HL-60/S4 (cell line): ENCODE results near the gene PTPRH.
"Not testable (repeated sequence)": the region's sequence is repeated elsewhere in the genome, so short reads cannot be mapped to it uniquely, and the experiment has no call there.

Experiments
- in situ Hi-C: fragments of 300-500 bp; cut with MboI; formaldehyde crosslinking; loops from 2 replicates; pipeline ENCODE4 v1.14.3; 2022; ENCODE audit warnings: low sequenced_read_pairs

Gene PTPRH

GRCh38 chr19:55226273-55226672 lies 17.0 kb upstream of the PTPRH start:
- in situ Hi-C loops: no loop called here

DNA sequence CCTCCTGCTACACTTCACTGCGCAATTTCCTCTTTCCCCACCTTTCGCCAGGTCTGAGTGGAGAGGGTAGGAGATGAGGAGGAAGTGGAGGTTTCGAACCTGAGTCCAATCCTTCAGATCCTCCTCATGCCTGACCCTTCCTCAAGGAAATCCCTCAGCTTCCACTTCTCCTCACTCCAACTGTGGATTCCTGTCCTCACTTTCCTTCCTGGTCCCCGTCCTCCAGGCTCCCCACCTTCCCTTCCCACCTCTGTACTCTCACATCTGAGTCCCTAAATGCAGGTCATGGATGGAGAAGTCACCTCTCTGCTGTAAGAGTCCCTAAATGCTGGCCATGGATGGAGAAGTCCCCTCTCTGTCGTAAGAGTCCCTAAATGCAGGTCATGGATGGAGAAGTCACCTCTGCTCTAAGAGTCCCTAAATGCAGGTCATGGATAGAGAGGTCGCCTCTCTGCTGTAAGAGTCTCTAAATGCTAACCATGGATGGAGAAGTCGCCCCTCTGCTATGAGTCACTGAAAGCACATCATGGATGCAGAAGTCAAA lies 16.2 kb upstream of the PTPRH start:
- in situ Hi-C loops: no loop called here

GRCh38 chr19:55224679-55225414 lies 15.5 kb upstream of the PTPRH start:
- in situ Hi-C loops: not testable (repeated sequence)

- in situ Hi-C loops: no loop called here
Observed at GRCh38 chr19:55224038-55224665, 14.9 kb upstream of the PTPRH start.

GRCh38 chr19:55223291-55224037 lies 14.2 kb upstream of the PTPRH start:
- in situ Hi-C loops: no loop called here

- in situ Hi-C loops: no loop called here
Observed at GRCh38 chr19:55220525-55220924, 11.2 kb upstream of the PTPRH start.

DNA sequence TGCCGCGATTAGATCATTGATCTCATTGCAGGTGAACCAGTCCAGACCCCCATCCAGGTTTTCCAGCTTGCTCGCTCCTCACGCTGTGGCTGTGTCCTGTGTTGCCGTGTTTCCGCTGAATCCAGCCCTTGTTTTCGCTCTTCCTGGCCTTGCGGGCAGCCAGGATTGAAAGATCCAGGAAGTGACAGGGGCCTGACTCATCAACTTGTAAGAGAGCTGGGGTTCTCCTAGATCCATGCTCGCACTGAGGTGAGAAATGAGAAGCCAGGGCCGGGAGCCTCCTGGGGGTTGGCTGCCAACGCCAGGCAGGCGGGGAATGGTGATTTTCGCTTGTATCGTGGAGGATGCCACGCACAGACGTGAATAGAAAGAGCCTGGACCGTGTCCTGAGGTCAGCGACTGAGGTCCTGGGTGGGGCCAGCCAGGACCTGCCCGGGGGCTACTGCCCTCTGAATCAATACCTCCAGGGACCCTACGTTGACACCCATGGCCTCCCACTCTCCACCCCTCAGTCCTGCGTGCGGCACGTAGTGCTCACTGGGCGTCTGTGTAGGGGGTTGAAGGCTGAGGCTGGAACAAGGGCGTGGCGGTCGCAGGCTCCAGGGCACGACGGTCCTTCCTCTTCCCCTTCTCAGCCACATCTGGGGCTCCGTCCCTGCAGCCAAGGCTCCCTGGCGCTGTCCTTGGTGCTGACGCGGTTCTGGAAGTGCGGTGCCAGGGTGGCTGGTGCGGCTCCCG lies 7.3 kb upstream of the PTPRH start:
- in situ Hi-C loops: loop anchor here (10.0 kb wide), 1 partner anchor 198 kb away; no protein-coding TSS in a partner anchor

- in situ Hi-C loops: loop anchor here (10.0 kb wide), 1 partner anchor 201 kb away; no protein-coding TSS in a partner anchor
Observed at GRCh38 chr19:55213547-55213946, 4.2 kb upstream of the PTPRH start.

DNA sequence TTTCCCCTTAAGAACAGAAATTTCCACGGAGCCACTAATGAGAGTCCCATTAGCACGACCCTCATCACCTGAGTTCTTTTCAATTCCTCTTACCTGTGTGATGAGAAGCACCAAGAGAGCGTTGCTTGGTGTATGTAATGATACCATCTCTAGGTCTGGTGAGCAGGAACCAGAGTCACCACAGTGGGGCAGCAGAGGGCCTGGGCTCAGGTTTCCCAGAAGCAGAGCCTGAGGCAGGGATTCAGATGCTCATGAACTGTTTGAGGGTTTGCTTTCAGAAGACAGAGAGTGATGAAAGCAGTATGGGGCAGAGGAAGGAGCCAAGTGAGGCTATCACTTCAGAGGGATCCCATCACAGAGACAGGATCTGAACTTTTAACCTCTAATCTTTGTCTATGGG lies 3.1 kb upstream of the PTPRH start:
- in situ Hi-C loops: loop anchor here (10.0 kb wide), 1 partner anchor 202 kb away; no protein-coding TSS in a partner anchor

GRCh38 chr19:55209693-55210472 lies 582 bp upstream of the PTPRH start:
- in situ Hi-C loops: loop anchor here (10.0 kb wide), 1 partner anchor 205 kb away; no protein-coding TSS in a partner anchor

- in situ Hi-C loops: no loop called here
Observed at GRCh38 chr19:55206664-55207500, 2.4 kb downstream of the PTPRH start.

- in situ Hi-C loops: not testable (repeated sequence)
Observed at GRCh38 chr19:55202199-55202598, 7.1 kb downstream of the PTPRH start.

DNA sequence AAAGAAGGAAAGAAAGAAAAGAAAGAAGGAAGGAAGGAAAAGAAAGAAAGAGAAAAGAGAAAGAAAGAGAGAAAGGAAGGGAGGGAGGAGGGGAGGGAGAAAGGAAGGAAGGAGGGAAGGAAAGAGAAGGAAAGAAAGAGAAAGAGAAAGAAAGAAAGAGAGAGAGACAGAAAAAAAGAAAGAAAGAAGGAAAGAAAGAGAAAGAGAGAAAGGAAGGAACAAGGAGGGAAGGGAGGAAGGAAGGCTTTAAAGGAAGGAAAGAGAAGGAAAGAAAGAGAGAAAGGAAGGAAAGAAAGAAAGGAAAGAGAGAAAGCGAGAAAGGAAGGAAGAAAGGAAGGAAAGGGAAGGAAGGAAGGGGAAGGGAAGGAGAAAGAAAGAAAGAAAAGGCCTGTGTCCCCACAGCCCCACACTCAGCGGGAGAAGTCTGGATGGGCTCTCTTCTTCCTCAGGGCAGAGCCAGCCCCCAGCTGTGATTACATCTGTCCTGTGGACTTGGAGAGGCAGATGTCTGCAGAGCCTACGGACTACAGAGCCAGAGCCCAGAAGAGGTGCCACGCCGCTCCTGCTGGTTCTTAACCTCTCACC lies 9.6 kb downstream of the PTPRH start:
- in situ Hi-C loops: no loop called here

- in situ Hi-C loops: no loop called here
Observed at GRCh38 chr19:55198651-55199050, 10.7 kb downstream of the PTPRH start.

DNA sequence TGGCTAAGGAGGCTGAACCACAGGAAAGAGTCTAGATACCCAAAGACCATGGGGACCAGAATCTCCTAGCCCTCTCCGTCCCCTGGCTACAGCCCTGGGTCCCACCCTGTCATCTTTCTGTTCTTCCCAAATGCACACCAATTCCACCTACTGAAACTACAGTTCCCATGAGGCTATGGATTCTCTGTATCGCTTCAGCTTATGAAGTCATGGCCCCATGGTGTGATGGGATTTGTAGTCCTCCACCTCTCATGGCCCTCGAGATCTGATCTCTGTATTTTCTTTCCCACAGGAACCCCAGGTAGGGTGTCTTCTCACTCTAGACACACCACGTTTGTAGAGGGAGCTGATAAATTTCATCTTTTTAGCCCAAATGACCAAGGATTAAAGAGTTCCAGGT lies 11.8 kb downstream of the PTPRH start:
- in situ Hi-C loops: no loop called here

DNA sequence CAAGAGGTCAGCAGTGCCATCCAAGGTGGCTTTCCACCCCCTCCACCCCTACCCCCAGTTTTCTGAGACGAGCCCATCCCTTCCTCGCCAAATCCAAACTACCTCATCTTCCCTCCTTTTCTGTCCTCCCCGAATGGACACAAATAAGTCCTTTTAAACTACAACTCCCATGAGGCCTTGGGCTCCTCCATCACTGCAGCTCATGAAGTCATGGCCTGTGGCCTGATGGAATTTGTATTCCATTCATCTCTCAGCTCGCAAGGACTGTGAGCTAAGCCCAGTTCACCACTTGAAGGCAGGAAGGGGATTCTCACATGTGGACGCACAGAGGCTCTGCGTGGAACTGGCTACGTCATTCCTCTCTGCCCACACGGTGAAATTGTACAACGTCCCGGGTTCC lies 12.5 kb downstream of the PTPRH start:
- in situ Hi-C loops: no loop called here

DNA sequence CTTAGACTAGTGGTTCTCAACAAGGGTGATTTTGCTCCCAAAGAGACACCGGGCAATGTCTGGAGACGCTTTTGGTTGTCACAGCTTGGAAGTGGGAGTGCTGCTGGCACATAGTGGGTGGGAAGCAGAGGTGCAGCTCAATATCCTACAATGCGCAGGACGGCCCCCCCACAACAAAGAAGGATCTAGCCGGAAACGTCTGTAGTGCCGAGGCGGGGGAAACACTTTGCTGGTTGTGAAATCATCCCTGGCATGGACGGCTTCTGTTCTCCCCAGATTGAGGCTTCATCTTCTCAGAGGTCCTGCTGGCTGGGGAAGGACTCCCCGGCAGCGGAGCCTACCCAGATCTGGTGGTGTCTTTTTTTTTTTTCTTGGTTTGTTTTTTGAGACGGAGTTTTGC lies 15.8 kb downstream of the PTPRH start:
- in situ Hi-C loops: no loop called here

DNA sequence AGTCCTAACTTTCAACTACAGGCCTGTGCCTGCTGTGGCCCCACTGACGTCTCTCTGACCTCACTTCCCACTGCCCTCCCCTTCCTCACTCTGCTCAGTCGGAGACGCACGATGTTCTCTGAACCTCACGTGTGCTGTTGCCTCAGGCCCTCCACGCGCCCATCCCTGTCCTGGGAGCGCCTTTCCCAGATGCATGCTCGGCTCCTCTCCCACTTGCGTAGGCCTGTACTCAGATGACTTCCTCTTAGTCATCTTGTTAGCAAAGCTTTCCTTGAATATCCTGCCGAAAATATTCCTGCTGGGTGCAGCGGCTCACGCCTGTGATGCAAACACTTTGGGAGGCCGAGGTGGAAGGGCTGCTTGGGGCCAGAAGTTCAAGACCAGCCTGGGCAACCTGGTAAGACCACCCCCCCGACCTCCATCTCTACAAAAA lies 19.9 kb downstream of the PTPRH start:
- in situ Hi-C loops: no loop called here

GRCh38 chr19:55188625-55189024 lies 20.7 kb downstream of the PTPRH start:
- in situ Hi-C loops: no loop called here
